Skin epidermis (tissue), 12 donors: ENCODE measurements around the gene HMGXB3.

Experiments
- H3K27ac ChIP-seq, 21 experiments: fragments of 200-600 bp; sonication (generic) in 11 of 21; one replicate each; pipeline ENCODE4 v1.5.0; 2020; ENCODE audit warnings: mild to moderate bottlenecking in 3 of 21, inconsistent platforms in 2 of 21, moderate library complexity in 2 of 21
- H3K4me3 ChIP-seq, 7 experiments: fragments of 200-600 bp; sonication (generic) in 2 of 7; one replicate each; pipeline ENCODE4 v1.5.0; 2020; ENCODE audit warnings: inconsistent platforms in 2 of 7, mild to moderate bottlenecking in 2 of 7, moderate library complexity in 1 of 7

HMGXB3 gene

GRCh38 chr5:150064681-150065220, 64.2 kb downstream of the HMGXB3 start:
- Histone ChIP-seq H3K4me3 (no peak overlapping the region), H3K27ac (peak overlapping the region in 13 of 21 experiments; percentile 4 to 78 (median 42))

GRCh38 chr5:150065346-150065745, 64.8 kb downstream of the HMGXB3 start:
- Histone ChIP-seq H3K4me3 (no peak overlapping the region), H3K27ac (peak overlapping the region in 16 of 21 experiments; percentile 4 to 78 (median 48))

- peak overlapping the region in 13 of 21 experiments; percentile 5 to 78 (median 62) for H3K27ac ChIP-seq
- H3K4me3 ChIP-seq: no peak overlapping the region
Observed at GRCh38 chr5:150065886-150066285, 65.3 kb downstream of the HMGXB3 start.

- Histone ChIP-seq H3K4me3 (no peak overlapping the region), H3K27ac (peak overlapping the region in 9 of 21 experiments; percentile 5 to 78 (median 68))
Observed at GRCh38 chr5:150066436-150066835, 65.9 kb downstream of the HMGXB3 start.

GRCh38 chr5:150066901-150067396, 66.4 kb downstream of the HMGXB3 start:
- no peak overlapping the region for H3K4me3 ChIP-seq
- H3K27ac ChIP-seq: peak overlapping the region in 8 of 21 experiments; percentile 5 to 78 (median 68)

GRCh38 chr5:150067405-150067960, 66.9 kb downstream of the HMGXB3 start:
- Histone ChIP-seq H3K27ac (peak overlapping the region in 5 of 21 experiments; percentile 7 to 62 (median 36)), H3K4me3 (no peak overlapping the region)

GRCh38 chr5:150068071-150068470, 67.5 kb downstream of the HMGXB3 start:
- Histone ChIP-seq H3K27ac (peak overlapping the region in 3 of 21 experiments; percentile 7 to 36 (median 36)), H3K4me3 (no peak overlapping the region)

- peak overlapping the region in 1 of 21 experiments; percentile 36 for H3K27ac ChIP-seq
- H3K4me3 ChIP-seq: no peak overlapping the region
Observed at GRCh38 chr5:150068472-150068871, 67.9 kb downstream of the HMGXB3 start.

- H3K4me3 ChIP-seq: no peak overlapping the region
- no peak overlapping the region for H3K27ac ChIP-seq
Observed at GRCh38 chr5:150068961-150069645, 68.6 kb downstream of the HMGXB3 start.

GRCh38 chr5:150069672-150070627, 69.4 kb downstream of the HMGXB3 start:
- H3K4me3 ChIP-seq: no peak overlapping the region

GRCh38 chr5:150070821-150071220, 70.3 kb downstream of the HMGXB3 start:
- Histone ChIP-seq H3K4me3 (no peak overlapping the region), H3K27ac (no peak overlapping the region)

More at GRCh38 chr5:150069672-150070627, 69.4 kb downstream of the HMGXB3 start:
- no peak overlapping the region for H3K27ac ChIP-seq

- H3K27ac ChIP-seq: no peak overlapping the region
Observed at GRCh38 chr5:150073086-150073625, 72.6 kb downstream of the HMGXB3 start.

GRCh38 chr5:150073677-150074076, 73.1 kb downstream of the HMGXB3 start:
- Histone ChIP-seq H3K27ac (no peak overlapping the region), H3K4me3 (no peak overlapping the region)

More at GRCh38 chr5:150073086-150073625, 72.6 kb downstream of the HMGXB3 start:
- no peak overlapping the region for H3K4me3 ChIP-seq

GRCh38 chr5:150075233-150075632, 74.7 kb downstream of the HMGXB3 start:
- Histone ChIP-seq H3K4me3 (no peak overlapping the region), H3K27ac (no peak overlapping the region)

GRCh38 chr5:150075806-150076205, 75.3 kb downstream of the HMGXB3 start:
- no peak overlapping the region for H3K27ac ChIP-seq
- H3K4me3 ChIP-seq: no peak overlapping the region

GRCh38 chr5:150077060-150077459, 76.5 kb downstream of the HMGXB3 start:
- H3K27ac ChIP-seq: no peak overlapping the region
- H3K4me3 ChIP-seq: no peak overlapping the region

- H3K4me3 ChIP-seq: no peak overlapping the region
- no peak overlapping the region for H3K27ac ChIP-seq
Observed at GRCh38 chr5:150077996-150078801, 77.7 kb downstream of the HMGXB3 start.

GRCh38 chr5:150078802-150079689, 78.5 kb downstream of the HMGXB3 start:
- Histone ChIP-seq H3K27ac (peak overlapping the region in 1 of 21 experiments; percentile 13), H3K4me3 (no peak overlapping the region)
